Activated CD8-positive, alpha-beta memory T cell treated with anti-CD3 and anti-CD28 coated beads, Interleukin-2, amount 50 U/mL, for 4 hours (primary cell): ENCODE measurements around the gene MADD.
"Not testable (repeated sequence)": the region's sequence is repeated elsewhere in the genome, so short reads cannot be mapped to it uniquely, and the experiment has no call there.

Source experiments
- DNase-seq: peaks from one replicate; pipeline ENCODE4 v3.0.0-alpha.2; 2020

Gene MADD

DNA sequence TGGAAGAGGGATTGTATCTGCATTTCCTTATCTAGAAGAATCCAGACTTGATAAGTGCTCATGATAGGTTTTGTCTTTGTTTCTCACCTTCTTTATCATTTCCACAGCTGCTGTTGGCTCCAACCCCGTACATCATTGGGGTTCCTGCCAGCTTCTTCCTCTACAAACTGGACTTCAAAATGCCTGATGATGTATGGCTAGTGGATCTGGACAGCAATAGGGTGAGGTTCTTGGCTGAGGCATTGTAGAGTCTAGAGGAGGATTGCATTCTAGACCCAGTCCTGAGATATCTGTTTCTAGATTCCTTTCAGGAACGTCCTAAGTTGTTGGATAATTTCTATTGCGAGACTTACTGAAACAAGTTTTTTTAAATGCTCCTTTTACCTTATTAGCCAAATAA, 8.1 kb downstream of the MADD start:
- no peak for DNase-seq

- no peak for DNase-seq
Measured at GRCh38 chr11:47278769-47279168, 8.8 kb downstream of the MADD start.

DNA sequence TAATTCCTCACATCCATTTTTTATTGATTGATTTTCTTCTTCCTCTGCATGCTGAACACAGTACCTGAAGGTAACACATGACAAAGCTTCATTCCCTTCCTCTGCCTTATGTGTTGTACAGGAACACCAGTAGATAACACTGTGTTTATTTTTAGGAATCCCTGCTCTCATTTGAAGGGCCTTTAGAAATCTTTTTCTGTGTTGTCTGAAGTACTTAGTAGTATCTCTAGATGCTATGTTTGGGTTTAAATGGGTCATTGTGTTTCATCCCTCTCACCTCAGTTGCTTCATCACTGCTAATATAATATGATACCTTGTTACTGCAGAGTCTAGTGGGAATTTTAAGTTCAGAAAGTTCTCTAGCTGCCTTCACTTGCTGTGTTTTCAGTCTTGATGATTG, 10.2 kb downstream of the MADD start:
- no peak for DNase-seq

GRCh38 chr11:47280860-47281259, 10.9 kb downstream of the MADD start:
- no peak for DNase-seq

DNA sequence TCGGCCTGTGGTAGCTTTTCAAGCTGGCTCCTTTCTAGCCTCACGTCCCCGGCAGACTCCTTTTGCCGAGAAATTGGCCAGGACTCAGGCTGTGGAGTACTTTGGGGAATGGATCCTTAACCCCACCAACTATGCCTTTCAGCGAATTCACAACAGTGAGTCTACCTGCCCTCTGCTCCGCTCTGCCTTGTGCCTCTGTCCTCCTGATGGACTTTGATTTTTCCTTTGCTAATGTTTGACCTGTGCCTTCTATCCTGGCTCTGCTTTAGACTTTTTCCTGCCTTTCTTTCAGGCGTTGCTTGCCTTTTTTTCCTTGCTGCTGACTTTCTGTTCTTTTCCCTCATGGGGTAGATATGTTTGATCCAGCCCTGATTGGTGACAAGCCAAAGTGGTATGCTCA, 12.5 kb downstream of the MADD start:
- no peak for DNase-seq

DNA sequence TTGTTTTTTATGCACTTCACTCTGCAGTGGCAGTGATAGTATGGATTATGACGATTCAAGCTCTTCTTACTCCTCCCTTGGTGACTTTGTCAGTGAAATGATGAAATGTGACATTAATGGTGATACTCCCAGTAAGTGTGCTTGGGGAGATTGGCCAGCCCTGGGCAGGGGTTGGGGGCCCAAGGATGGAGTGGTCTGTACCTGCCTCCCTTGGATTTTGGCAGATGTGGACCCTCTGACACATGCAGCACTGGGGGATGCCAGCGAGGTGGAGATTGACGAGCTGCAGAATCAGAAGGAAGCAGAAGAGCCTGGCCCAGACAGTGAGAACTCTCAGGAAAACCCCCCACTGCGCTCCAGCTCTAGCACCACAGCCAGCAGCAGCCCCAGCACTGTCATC, 14.2 kb downstream of the MADD start:
- DNase-seq = no peak

DNA sequence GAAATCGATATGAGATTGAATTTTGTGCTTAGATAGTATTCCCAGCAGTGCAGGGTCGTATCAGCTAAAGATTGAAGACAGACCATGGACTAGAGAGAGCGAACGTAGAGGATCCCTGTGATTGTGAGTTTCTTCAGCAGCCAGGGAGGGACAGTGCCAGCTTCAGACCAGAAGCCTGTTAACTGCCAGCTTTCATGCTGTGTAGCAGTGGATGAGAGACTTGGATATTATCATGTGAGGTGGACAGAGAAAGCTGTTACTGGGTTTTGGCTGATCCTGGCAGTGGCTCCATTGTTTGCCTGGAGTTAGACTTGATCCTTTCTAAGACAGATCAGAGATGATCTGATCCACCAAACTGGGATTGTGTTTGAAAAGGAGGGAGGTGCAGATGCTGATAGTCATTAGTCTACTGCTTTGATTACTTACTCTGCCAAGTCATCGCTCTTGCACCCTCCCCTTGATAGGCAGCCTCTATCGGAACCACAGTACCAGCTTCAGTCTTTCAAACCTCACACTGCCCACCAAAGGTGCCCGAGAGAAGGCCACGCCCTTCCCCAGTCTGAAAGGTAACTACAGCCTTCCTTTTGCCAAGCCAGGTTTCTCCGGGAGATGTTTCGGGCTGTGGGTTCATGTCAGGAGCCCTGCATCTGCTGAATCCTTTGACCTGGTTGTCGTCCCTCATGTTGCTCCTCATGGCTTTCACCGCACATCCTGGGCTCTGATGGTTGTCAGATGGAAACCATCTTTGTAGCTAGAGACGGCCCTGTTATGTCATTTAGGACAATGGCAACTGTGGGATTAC, 16.2 kb downstream of the MADD start:
- no peak for DNase-seq

DNA sequence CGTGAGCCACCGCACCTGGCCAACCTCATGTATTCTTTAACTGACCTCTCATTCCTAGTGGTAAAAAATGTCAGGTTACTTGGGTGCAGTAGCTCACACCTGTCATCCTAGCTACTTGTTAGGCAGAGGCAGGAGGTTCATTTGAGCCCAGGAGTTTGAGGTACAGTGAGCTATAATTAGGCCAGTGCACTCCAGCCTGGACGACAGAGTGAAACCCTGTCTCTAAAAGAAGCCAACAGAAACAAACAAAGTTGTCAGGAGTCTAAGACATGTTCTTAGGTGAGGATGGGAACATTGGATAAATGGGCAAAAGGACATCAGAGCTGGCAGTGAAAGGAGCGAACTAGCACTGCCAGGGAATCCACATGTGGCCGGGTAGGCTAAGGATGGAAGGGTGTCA, 18.1 kb downstream of the MADD start:
- no peak for DNase-seq

DNA sequence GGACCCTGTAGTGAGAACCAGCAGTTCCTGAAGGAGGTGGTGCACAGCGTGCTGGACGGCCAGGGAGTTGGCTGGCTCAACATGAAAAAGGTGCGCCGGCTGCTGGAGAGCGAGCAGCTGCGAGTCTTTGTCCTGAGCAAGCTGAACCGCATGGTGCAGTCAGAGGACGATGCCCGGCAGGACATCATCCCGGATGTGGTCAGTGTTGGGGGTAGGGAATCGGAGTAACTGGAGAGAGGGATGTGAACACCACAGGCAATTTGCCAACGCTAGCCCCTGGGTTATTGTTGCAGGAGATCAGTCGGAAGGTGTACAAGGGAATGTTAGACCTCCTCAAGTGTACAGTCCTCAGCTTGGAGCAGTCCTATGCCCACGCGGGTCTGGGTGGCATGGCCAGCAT, 19.9 kb downstream of the MADD start:
- DNase-seq = no peak

- DNase-seq = no peak
Measured at GRCh38 chr11:47295385-47295784, 25.5 kb downstream of the MADD start.

DNA sequence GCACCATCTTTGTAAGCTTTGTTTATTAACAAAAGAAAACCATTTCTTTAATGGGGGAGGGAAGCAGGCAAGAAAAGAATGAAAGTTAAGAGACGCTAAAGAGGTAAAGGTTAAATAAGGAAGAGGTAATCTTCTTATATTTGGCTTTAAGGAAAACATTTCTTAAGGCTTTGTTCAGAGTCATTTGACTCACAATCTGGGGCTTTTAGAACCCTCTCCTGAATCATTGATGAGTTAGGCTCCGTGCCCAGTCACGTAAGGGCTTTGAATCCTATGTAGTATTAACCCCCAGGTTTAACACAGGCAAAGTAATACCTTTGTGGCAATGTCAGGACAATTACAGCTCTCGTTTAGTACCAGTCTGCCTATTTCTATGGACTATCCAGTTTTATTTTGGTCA, 26.1 kb downstream of the MADD start:
- DNase-seq = no peak

DNA sequence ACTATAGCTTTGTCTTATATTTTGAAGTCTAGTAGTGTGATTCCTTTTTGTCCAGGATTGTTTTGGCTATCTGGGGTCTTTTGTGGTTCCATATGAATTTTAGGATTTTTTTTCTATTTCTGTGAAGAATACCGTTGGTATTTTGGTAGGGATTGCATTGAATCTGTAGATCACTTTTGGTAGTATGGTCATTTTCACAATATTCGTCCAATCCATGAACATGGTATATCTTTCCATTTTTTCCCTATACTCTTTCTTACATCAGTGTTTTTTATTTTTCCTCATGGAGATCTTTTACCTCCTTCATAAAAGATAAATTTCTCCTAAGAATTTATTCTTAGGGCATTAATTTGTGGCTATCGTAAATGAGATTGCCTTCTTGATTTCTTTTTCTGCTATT, 29.1 kb downstream of the MADD start:
- DNase-seq = no peak

- DNase-seq = no peak
Measured at GRCh38 chr11:47302853-47303252, 32.9 kb downstream of the MADD start.

DNA sequence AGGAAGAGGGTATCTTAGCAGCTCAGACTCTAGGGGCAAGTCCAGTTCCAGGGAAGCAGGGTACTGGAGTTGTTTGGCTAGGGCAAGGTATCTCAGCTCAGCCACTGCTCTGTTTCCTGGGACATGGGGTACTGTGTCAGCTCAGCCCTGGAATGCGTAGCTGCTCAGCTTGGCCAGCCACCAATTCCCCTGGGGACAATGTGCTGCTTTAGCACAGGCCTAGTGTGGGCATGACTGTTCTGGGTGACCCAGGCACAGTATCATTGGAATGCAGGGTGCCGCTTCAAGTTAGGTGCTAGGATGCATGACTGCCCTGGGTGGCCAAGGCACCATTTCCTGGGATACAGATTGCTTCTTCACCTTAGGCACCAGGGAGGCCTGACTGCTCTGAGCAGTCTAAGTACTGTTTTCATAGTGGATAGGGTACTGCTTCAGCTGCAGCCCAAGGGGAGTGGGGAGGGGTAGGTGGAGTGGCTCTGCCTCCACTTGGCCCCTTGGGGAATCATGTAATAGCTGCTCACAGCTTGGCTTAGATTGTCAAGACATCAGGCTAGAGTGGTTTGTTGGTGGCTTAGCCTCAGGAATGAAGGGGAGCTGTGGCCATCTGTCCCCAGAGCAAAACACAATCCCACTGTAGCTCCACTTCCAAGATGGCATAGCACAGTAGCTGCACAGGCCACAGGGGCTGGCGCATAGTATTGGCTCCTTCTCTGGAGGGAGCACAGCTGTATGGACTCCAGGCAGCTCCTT, 36.0 kb downstream of the MADD start:
- DNase-seq = no peak

DNA sequence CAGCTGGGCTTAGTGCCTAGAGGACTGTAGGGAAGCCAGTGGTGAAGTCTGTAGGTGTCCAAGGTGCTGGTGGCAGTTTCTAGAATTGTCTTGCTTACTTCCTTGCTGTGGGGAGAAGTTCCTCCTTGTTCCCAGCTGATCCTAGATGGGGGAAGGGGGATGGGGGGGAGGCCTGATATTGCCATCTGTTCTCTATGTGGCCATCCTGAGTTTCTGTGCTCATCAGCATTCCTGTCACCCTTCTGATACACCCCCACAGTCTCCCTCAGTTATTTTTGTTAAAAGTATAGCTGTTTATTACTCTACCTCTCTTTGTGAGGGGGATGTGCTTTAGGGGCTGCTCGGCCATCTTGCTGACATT, 36.5 kb downstream of the MADD start:
- DNase-seq = no peak

DNA sequence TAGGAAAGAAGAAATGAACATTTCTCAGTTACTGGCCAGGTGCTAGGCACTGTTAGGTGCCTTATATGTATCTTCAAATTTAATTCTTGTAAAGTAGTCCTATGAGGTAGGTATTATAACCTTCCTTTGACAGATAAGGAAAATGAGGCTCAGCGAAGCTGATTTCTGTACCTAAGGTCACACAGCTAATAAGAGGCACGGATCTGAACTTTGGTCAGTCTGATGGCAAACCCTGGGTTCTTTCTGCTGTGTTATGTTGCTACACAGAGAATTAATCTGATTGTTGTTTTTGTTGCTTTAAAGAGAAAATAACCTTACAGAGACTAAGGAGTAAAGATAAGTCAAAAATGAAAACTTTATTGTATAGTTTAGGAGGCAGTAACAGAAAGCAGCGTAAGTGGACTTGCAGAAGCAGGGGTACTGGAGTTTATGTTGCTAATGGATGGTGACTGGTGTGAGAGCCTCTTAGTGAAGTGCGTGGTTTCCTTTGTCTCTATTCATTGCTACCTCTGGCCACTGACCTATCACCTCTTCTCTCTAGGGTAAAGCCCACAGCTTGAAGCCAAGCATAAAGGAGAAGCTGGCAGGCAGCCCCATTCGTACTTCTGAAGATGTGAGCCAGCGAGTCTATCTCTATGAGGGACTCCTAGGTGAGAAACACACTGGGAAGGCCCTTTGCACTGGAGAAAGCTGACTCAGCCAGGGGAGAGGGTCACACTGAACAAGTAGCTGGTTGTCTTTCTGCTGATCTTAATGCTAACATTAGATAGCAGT, 38.3 kb downstream of the MADD start:
- DNase-seq = no peak

GRCh38 chr11:47314992-47315391, 45.1 kb downstream of the MADD start:
- no peak for DNase-seq

GRCh38 chr11:47316501-47316900, 46.6 kb downstream of the MADD start:
- DNase-seq = not testable (repeated sequence)

GRCh38 chr11:47317064-47317828, 47.3 kb downstream of the MADD start:
- no peak for DNase-seq

DNA sequence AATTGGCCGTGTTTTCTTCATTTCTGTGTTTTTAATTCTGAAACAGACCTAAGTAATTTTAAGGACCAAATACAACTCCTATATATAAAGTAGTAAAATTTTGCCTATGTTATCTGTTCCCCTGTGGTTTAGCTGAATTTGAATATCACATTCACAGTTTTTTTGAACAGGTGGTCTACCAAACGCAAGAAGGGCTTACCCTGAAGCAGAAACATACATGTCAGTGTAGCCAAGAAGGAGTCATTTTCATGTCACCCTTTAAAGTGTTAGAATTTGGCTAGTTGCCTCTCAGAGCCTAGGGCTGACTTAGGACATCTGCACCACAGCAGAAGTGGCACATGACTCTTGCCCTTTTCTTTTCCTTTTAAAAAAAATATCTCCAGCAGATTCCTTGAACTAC, 48.2 kb downstream of the MADD start:
- no peak for DNase-seq

DNA sequence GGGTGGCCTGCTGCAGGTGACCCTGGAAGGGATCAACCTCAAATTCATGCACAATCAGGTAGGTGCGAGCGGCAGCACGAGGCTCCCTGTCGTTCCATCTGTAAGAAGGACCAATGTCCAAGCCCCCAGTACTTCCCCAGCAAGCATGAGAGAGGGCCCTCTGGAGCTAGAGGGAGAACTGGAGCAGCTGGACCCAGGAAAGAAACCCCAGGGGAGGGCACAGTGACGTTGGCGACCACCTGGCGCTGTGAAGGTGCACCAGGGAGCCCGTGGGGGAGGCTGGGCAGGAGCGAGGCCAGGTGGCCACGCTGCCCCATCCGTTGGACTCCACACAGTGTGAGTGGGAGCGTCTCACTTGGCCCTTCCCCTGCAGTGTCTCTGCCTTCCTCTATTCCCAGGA, 54.6 kb downstream of the MADD start:
- DNase-seq = no peak

GRCh38 chr11:47325271-47326041, 55.5 kb downstream of the MADD start:
- no peak for DNase-seq
